HepG2 (cell line): ENCODE results near the gene DGAT2. TPM values are rescaled to one million over a fixed set of nuclear protein-coding genes. Genes with fewer than 3 reads are reported as not detected.

Experiments
- DNMT1 ChIP-seq: sonication (generic); formaldehyde crosslinking; IDR thresholded peaks from 2 replicates; pipeline ENCODE4 v1.5.1; 2020; ENCODE audit warnings: mild to moderate bottlenecking, missing genetic modification reagents
- MAFF ChIP-seq: IDR thresholded peaks from 2 replicates; pipeline ENCODE4 v1.6.1; 2011; ENCODE audit warnings: low read depth, low read length, improper control_type of control experiment
- NFE2L2 ChIP-seq: fragments of 150-350 bp; IDR thresholded peaks from 2 replicates; pipeline ENCODE4 v1.6.1; 2014; ENCODE audit warnings: low read length
- SKI ChIP-seq: fragments of 450-650 bp; IDR thresholded peaks from one replicate; pipeline ENCODE4 v1.6.1; 2018; ENCODE audit warnings: mild to moderate bottlenecking; ENCODE audit not compliant: partially characterized antibody
- TAF1 ChIP-seq: sonication (generic); formaldehyde crosslinking; IDR thresholded peaks from 2 replicates; pipeline ENCODE4 v1.4.0; 2020; ENCODE audit warnings: missing genetic modification reagents
- XRCC5 ChIP-seq: fragments of 200-400 bp; formaldehyde crosslinking; optimal IDR thresholded peaks from 2 replicates; pipeline ENCODE3; 2017; ENCODE audit warnings: mild to moderate bottlenecking, low read length
- ZFAT ChIP-seq: sonication (generic); formaldehyde crosslinking; conservative IDR thresholded peaks from 2 replicates; pipeline ENCODE4 v1.8.1; 2023; ENCODE audit warnings: missing genetic modification reagents, inconsistent platforms
- ZNF24 ChIP-seq: fragments of 450-650 bp; IDR thresholded peaks from 2 replicates; pipeline ENCODE4 v1.6.1; 2017; ENCODE audit warnings: antibody characterized with exemption, mild to moderate bottlenecking
- ZNF432 ChIP-seq: sonication (generic); formaldehyde crosslinking; IDR thresholded peaks from 2 replicates; pipeline ENCODE4 v1.5.0; 2020; ENCODE audit warnings: missing genetic modification reagents, mild to moderate bottlenecking, borderline replicate concordance
- ZNF512B ChIP-seq: sonication (generic); formaldehyde crosslinking; IDR thresholded peaks from 2 replicates; pipeline ENCODE4 v1.5.1; 2020; ENCODE audit warnings: missing genetic modification reagents, mild to moderate bottlenecking, borderline replicate concordance
- ZNF546 ChIP-seq: sonication (generic); formaldehyde crosslinking; conservative IDR thresholded peaks from 2 replicates; pipeline ENCODE4 v1.8.1; 2023; ENCODE audit warnings: mild to moderate bottlenecking, missing genetic modification reagents
- ZSCAN20 ChIP-seq: sonication (generic); formaldehyde crosslinking; IDR thresholded peaks from 2 replicates; pipeline ENCODE4 v1.4.0; 2020; ENCODE audit warnings: missing genetic modification reagents, mild to moderate bottlenecking, borderline replicate concordance
- polyA plus RNA-seq, 8 experiments: library from polyadenylated mRNA; depleted of rRNA in 3 of 8; stranded (reverse) in 7 of 8; unstranded in 1 of 8; fragments of >200 nt; fragmentation: Illumina TruSeq in 4 of 8; extraction: Trizol in 4 of 8; gene quantifications; 2 replicates each; pipeline versions ENCODE4 v1.2.1 to v1.2.3, GENCODE V29; 2011 to 2016; ENCODE audit warnings: low read depth in 4 of 8, missing spikeins in 1 of 8, mixed read lengths in 1 of 8; ENCODE audit not compliant: insufficient read depth in 1 of 8
- total RNA-seq, 5 experiments: library from RNA; depleted of rRNA; stranded (reverse); fragments of >200 nt; fragmentation: Illumina TruSeq; extraction: Trizol; gene quantifications; 2 replicates each; pipeline ENCODE4 v1.2.3, GENCODE V29; 2016; ENCODE audit warnings: low read depth in 1 of 5
- TF ChIP-seq, protein P1 (sequence below): sonication (generic); formaldehyde crosslinking; IDR thresholded peaks from 2 replicates; pipeline ENCODE4 v1.5.1; 2020; ENCODE audit warnings: missing genetic modification reagents, mild to moderate bottlenecking, borderline replicate concordance
- TF ChIP-seq, protein P2 (sequence below): IDR thresholded peaks from 2 replicates; pipeline ENCODE4 v1.6.1; 2016
- TF ChIP-seq, protein P3 (sequence below): sonication (generic); formaldehyde crosslinking; IDR thresholded peaks from 2 replicates; pipeline ENCODE4 v1.5.1; 2020; ENCODE audit warnings: mild to moderate bottlenecking, missing genetic modification reagents, moderate library complexity

DGAT2 gene
- total and polyA plus RNA-seq, 2 of the 13 experiments (the other 11 are each of a cell fraction or from before 2014, with no cell fraction given) = 39.0 to 65.6 TPM

DNA sequence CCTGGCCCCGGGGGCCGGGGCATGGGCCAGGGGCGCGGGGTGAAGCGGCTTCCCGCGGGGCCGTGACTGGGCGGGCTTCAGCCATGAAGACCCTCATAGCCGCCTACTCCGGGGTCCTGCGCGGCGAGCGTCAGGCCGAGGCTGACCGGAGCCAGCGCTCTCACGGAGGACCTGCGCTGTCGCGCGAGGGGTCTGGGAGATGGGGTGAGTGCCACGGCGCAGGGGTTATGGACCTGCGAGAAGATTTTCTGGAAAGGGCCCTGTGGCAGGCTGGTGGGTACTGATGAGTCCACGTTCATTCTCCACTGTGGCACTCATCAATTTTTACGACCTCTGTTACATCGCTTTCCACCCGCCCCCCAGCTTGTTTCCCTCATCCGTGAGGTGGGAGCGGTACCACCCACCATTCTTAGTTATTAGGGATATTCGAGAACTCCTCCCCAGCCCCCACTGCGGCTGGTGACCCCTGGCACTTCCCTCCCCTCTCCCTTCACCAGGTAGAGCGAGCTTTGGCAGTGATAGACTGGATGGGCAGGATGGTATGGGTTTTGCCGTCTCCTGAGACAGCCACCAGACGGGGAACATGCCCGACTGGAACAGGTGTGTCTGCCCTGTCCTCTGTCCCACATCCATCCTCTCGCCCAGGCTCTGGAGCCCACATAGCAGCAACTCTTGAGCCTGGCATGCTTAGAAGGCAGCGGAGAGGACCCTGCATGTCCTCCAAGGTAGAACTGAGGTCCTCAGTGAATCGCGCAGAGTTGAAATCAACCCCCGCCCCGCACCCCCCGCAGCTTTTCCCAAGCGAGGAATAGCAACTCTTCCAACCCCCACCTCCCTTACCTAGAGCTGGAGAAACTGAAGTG is 562 bp downstream of the DGAT2 start (continued):
- 0 out of 2 replicates have a peak, but pooled peaks have one; percentile 26 for TF ChIP-seq DNMT1
- TF ChIP-seq ZNF432 (CRISPR knock-in tag) = no peak
- no peak for TF ChIP-seq MAFF
- TF ChIP-seq ZSCAN20 (CRISPR knock-in tag) = 0 out of 2 replicates have a peak, but pooled peaks have one; percentile 12
- TF ChIP-seq SKI = peak; percentile 16
- TF ChIP-seq ZNF24 = no peak
- TF ChIP-seq, protein P1, sequence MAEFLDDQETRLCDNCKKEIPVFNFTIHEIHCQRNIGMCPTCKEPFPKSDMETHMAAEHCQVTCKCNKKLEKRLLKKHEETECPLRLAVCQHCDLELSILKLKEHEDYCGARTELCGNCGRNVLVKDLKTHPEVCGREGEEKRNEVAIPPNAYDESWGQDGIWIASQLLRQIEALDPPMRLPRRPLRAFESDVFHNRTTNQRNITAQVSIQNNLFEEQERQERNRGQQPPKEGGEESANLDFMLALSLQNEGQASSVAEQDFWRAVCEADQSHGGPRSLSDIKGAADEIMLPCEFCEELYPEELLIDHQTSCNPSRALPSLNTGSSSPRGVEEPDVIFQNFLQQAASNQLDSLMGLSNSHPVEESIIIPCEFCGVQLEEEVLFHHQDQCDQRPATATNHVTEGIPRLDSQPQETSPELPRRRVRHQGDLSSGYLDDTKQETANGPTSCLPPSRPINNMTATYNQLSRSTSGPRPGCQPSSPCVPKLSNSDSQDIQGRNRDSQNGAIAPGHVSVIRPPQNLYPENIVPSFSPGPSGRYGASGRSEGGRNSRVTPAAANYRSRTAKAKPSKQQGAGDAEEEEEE (CRISPR knock-in tag) = no peak
- no peak for TF ChIP-seq ZFAT (CRISPR knock-in tag)
- TF ChIP-seq, protein P2, sequence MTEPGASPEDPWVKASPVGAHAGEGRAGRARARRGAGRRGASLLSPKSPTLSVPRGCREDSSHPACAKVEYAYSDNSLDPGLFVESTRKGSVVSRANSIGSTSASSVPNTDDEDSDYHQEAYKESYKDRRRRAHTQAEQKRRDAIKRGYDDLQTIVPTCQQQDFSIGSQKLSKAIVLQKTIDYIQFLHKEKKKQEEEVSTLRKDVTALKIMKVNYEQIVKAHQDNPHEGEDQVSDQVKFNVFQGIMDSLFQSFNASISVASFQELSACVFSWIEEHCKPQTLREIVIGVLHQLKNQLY (CRISPR knock-in tag) = no peak
- peak; percentile 14; the same call in 1 of the 2 replicates for TF ChIP-seq ZNF546
- no peak for TF ChIP-seq NFE2L2
- no peak for TF ChIP-seq XRCC5
- TF ChIP-seq, protein P3, sequence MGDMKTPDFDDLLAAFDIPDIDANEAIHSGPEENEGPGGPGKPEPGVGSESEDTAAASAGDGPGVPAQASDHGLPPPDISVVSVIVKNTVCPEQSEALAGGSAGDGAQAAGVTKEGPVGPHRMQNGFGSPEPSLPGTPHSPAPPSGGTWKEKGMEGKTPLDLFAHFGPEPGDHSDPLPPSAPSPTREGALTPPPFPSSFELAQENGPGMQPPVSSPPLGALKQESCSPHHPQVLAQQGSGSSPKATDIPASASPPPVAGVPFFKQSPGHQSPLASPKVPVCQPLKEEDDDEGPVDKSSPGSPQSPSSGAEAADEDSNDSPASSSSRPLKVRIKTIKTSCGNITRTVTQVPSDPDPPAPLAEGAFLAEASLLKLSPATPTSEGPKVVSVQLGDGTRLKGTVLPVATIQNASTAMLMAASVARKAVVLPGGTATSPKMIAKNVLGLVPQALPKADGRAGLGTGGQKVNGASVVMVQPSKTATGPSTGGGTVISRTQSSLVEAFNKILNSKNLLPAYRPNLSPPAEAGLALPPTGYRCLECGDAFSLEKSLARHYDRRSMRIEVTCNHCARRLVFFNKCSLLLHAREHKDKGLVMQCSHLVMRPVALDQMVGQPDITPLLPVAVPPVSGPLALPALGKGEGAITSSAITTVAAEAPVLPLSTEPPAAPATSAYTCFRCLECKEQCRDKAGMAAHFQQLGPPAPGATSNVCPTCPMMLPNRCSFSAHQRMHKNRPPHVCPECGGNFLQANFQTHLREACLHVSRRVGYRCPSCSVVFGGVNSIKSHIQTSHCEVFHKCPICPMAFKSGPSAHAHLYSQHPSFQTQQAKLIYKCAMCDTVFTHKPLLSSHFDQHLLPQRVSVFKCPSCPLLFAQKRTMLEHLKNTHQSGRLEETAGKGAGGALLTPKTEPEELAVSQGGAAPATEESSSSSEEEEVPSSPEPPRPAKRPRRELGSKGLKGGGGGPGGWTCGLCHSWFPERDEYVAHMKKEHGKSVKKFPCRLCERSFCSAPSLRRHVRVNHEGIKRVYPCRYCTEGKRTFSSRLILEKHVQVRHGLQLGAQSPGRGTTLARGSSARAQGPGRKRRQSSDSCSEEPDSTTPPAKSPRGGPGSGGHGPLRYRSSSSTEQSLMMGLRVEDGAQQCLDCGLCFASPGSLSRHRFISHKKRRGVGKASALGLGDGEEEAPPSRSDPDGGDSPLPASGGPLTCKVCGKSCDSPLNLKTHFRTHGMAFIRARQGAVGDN = no peak
- TF ChIP-seq TAF1 = peak; percentile 3; the same call in 1 of the 2 replicates
- TF ChIP-seq ZNF512B = 0 out of 2 replicates have a peak, but pooled peaks have one; percentile 46
